Stimulated activated CD4-positive, alpha-beta T cell treated with anti-CD3 and anti-CD28 coated beads, Interleukin-15, amount 100 ng/mL, for 1 hour (primary cell): ENCODE results near the gene MGST2.

Experiments used
- DNase-seq, 2 donors: peaks; one replicate each; pipeline ENCODE4 v3.0.0-alpha.2; 2020; ENCODE audit warnings: low read depth in 1 of 2, low spot score in 1 of 2

Gene MGST2

GRCh38 chr4:139700568-139700967 lies 34.9 kb downstream of the MGST2 start:
- DNase-seq, result no peak

DNA sequence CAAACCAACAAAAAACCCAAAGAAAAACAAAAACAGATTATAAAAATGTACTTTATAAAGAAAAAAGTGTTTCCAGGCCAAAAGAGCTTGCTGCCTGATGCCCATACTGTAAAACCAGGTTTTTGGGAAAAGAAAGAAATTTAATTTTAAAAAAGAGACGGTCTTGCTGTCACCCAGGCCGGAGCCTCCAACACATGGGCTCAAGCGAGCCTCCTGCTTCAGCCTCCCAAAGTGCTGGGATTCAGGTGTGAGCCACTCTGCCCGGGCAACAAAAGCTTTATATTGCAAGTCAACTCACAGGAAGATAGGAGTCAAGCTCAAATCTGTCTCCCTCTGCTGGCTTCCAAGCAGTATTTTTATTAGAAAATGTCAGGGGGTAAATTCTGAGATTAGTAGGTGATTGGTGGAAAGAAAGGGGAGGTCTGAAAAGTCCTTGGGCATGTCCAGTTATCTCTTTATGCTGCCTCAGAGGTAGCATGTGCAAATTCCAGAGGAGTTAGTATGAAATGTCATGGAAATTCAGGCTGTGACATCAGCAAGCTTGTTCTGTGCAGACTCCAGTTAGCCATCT lies 39.4 kb downstream of the MGST2 start:
- DNase-seq, result no peak

GRCh38 chr4:139709660-139710059 lies 44.0 kb downstream of the MGST2 start:
- no peak for DNase-seq

DNA sequence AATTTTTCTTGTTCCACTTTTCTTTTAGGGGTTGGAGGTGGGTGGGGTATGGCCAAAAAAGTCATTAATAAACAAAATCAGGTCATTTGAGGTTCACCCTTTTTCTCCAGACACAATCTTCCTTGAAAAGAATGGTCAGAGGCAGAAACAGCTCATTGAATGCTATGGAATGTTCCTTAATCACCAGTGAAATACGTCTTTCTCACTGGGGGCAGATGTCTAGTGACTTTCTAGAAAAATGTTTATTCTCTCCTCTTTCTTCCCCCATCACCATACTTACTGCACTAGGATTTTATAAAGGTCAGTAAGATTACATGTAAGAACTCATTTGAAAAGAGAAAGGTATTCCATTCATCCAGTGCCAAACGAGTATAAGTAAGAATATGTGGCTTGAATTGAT lies 44.5 kb downstream of the MGST2 start:
- DNase-seq, result no peak

DNA sequence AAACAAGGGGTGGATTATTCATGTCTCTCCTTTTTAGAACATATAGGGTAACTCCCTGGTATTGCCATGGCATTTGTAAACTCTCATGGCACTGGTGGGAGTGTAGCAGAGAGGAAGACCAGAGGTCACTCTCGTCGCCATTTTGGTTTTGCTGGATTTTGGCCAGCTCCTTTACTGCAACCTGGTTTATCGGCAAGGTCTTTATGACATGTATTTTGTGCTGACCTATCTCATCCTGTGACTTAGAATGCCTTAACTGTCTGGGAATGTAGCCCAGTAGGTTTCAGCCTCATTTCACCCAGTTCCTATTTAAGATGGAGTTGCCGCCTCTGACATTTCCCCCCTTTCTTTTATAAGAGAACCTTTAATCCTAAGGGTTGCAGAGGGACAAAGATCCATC lies 45.8 kb downstream of the MGST2 start:
- DNase-seq, result no peak

GRCh38 chr4:139712882-139713281 lies 47.3 kb downstream of the MGST2 start:
- no peak for DNase-seq

DNA sequence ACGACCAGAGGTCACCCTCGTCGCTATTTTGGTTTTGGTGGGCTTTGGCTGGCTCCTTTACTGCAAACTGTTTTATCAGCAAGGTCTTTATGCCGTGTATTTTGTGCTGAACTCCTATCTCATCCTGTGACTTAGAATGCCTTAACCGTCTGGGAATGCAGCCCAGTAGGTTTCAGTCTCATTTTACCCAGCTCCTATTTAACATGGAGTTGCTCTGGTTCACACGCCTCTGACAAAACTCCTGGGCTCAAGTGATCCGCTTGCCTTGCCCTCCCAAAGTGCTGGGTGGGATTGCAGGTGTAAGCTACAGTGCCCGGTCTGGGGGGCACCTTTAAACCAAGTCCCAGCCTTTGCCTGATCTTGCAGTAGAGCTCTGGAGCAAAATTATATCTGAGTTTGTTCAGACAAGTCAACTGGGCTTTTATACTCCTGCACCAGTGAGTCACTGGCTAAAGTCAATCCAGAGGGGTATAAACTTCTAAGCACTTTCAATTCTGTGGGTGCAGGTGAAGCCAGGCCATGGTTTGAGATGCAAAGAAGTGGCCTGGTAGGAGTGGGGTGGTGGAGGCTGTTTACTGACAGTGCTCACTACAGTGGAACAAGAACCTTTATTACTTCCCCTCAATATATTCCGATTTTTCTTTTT lies 50.2 kb downstream of the MGST2 start:
- no peak for DNase-seq

DNA sequence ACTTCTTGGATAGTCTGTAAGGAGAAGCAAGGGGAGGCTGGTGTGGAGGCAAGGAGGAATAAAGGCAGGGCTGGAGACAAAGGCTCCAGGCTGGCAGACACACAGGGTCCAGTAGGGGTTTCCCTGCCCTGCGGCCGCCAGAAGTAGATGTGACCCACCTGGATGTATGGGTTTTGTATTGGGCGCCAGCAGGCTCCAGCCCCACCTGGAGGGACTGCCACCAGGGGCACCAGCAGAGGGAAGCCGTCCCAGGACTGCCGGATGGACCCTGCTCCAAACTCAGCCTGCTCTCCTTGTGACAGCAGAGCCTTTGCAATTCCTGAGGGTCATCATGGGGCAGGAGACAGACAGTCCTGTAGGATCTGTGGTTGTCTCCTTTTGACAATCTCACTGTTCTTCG lies 52.7 kb downstream of the MGST2 start:
- no peak for DNase-seq

- DNase-seq, result no peak
Measured at GRCh38 chr4:139718833-139719232, 53.2 kb downstream of the MGST2 start.

- DNase-seq, result no peak
Measured at GRCh38 chr4:139719381-139720101, 53.9 kb downstream of the MGST2 start.

GRCh38 chr4:139720806-139721205 lies 55.2 kb downstream of the MGST2 start:
- DNase-seq, result no peak

GRCh38 chr4:139721789-139722188 lies 56.2 kb downstream of the MGST2 start:
- no peak for DNase-seq

DNA sequence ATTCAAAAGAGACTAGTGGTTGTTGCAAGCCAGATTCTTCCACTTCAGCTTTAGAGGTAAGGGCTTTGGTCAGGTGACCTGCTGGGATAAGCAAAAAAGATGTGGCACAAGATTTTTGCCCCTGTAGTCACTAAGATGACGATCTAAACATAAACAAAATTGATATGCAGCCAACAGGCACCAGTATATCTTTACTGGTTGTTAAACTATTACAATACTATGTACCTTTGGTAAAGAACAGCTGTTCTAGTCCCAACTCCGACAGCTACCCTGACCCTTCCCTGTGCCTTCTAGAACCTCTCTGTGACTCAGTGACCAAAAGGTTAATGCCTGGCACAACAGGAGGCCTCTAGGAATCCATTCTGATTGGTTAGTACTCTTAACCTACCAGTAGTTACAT lies 59.6 kb downstream of the MGST2 start:
- no peak for DNase-seq

DNA sequence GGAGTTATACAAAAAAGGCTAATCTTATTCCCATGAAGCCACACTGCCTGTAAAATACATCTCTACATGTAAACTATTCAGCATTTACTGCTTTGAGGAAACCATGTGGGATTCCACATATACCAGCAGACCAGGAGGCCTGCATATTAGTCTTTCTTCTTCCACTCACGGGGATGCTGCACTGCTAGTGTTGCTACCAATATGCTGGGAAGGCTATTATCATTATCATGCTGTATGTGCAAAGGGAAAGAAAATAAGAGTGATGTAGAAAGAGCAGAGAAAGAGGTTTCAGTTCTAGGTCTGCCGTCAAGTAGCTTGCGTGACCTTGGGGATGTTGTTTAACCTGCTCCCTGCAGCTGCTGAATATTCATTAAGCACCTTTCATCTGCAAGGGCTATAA lies 61.0 kb downstream of the MGST2 start:
- DNase-seq, result no peak

DNA sequence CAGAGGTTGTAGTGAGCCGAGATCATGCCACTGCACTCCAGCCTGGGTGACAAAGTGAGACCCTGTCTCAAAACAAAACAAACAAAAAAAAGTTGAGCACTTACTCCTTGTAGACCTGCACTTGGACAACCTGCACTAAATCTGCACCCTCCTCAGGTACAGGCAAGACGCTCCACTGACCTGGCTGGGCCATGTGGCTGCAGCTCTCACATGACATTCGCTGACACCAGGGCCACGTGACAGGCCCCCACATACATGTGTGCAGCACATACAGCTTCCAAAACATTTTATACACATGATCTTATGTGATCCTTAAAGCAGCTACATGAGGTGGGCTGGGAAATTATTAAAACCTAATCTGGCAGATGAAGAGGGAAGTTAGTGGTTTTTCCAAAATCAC lies 62.5 kb downstream of the MGST2 start:
- DNase-seq, result no peak

DNA sequence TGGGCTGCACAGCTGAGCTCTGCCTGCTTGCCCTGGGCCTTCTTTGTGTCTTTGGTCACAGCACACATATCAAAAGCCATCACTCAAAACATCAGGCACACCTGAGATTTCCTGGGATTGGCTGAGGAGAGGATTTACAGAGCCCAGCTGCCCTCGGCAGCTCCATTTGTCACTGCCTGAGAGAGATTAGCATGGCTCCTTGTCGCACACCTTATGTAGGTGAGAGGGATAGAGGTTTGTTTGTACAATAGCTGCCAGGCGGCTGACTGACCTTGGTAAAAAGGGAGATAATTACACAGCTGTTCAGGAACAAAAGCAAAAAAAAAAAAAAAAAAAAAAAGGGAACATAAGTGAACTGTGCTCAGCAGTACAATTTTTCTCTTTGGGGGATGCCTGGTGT lies 63.2 kb downstream of the MGST2 start:
- DNase-seq, result no peak

GRCh38 chr4:139732991-139733570 lies 67.5 kb downstream of the MGST2 start:
- no peak for DNase-seq

GRCh38 chr4:139734201-139734874 lies 68.7 kb downstream of the MGST2 start:
- no peak for DNase-seq

DNA sequence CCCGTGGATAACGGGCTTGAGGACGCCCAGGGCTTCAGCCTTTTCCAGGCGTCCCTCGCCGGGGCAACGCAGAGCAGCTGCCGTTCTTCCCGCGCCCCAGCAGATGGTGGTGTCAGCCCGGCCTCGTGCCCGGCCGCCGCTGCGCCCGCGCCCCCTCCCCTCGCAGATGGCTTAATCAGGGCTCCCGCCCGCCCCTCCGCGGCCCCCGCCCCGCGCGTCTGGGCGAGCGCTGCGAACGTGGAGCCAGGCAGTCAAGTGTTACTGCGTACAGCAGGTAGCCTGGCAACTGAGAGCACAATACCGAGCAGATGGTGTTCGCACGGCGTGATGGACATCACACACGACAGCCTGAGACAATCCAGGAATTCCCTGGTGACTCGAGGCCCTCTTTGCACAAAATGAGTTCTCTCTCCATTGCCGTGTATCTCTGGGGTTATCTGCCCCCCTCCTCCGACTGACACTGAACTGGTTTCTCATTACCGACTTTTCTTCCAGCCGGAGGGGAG lies 69.3 kb downstream of the MGST2 start:
- peak in 1 of 2 donors; percentile 50 for DNase-seq

DNA sequence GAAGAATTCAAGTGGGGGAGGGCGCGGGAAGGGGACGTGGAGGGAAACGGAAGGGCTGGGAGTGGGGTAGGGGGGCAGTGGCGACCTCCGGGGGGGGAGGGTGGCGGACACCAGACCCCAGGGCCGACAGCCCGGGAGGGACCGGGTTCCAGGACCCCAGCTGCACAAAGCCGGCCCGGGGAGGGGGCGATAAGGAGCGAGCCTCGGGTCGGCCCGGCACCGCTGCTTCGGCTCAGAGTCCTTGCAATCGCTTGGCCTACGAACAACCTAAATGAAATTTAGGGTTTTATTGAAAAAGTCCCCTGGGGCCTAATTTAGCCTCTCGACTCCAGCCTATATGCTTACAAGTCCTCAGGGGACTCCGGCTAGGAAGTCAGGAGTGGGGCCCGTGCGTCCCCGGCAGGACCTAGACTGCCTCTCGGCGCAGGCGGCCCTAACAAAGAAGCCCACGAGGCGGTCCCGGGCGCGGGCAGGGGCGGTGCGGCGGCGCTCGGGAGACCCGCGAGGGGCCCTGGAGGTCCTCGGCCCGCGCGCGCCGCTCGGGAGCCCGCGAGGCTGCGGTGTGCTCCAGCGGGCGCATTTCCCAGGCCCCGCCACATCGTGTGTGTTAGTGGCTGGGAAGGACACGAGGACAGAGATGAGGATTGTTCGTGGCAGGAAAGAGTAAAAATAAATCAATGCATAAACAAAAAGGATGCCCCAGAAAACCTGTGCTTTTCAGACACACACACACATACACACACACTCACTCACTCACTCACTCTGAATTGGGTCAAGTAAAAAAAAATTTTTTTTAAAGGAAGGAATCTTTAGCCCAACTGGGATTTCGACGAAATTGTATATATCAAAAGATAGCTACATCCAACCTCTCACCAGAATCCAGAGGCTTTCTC lies 70.0 kb downstream of the MGST2 start:
- no peak for DNase-seq

DNA sequence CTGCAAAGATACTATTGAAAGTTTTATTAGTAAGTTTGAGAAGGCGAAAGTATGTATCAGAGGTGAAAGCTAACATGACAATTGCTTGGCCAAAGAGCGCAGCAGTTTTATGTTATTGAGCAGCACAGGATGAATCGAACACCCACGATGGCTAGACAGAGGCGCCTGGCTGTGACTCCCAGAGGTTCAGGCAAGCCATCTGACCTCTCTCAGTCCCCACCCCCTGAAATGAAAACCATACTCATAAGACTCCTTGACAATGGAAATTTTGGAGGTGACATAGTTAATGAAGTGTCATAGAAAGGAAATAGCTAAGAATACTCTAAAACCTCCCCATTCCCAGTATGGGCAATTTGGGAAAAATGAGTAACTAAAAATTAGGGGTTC lies 70.6 kb downstream of the MGST2 start:
- no peak for DNase-seq
